Jurkat, Clone E6-1 (cell line): ENCODE data around the gene TDP1.
"Not testable (repeated sequence)": the region's sequence is repeated elsewhere in the genome, so short reads cannot be mapped to it uniquely, and the experiment has no call there.

Experiments
- DNase-seq: peaks from one replicate; pipeline ENCODE4 v3.0.0-alpha.2; 2011; ENCODE audit warnings: low read depth, low spot score
- H3K4me3 ChIP-seq: 2 replicates; pipeline ENCODE4 v1.5.1; 2011; ENCODE audit warnings: mild to moderate bottlenecking, low read length, control low read depth, moderate library complexity

The TDP1 gene

GRCh38 chr14:90079576-90079975 is 123.8 kb downstream of the TDP1 start:
- H3K4me3 ChIP-seq: no peak overlapping the region
- DNase-seq: no peak

GRCh38 chr14:90087433-90087832 is 131.7 kb downstream of the TDP1 start:
- DNase-seq: no peak
- no peak overlapping the region for H3K4me3 ChIP-seq

- no peak overlapping the region for H3K4me3 ChIP-seq
- no peak for DNase-seq
These were observed 132.4 kb downstream of the TDP1 start for GRCh38 chr14:90088176-90088575.

- not testable (repeated sequence) for H3K4me3 ChIP-seq, DNase-seq
These were observed 133.8 kb downstream of the TDP1 start for GRCh38 chr14:90089486-90089885.

- no peak overlapping the region for H3K4me3 ChIP-seq
- DNase-seq: no peak
These were observed 135.7 kb downstream of the TDP1 start for GRCh38 chr14:90091393-90091792.

- H3K4me3 ChIP-seq: no peak overlapping the region
- DNase-seq: no peak
These were observed 138.3 kb downstream of the TDP1 start for GRCh38 chr14:90093942-90094595.
